ENCODE data around the gene MTMR2.

- peak in 3 of 6 experiments; percentile 5 to 22 (median 9) for TF ChIP-seq CTCF (IDR thresholded peaks at IDR 0.05)
- TF ChIP-seq POLR2A (IDR thresholded peaks at IDR 0.05): no peak
These were observed 134.9 kb downstream of the MTMR2 start for GRCh38 chr11:95788921-95789505.

Data from adrenal gland (tissue), 5 donors.